Endothelial cell of umbilical vein (primary cell): Measurements from ENCODE around the gene EFCAB5. TPM values are rescaled to one million over a fixed set of nuclear protein-coding genes. Genes with fewer than 3 reads are reported as not detected.

ENCODE experiments used
- BruUV-seq: library from RNA; stranded (reverse); fragments of 400-500 nt; replicated peaks from 2 replicates; lab custom pipeline; 2021; lab: Mats Ljungman, UMichigan
- CTCF ChIA-PET: fragments of 300-600, 350-600 bp; sonication (Branson Sonifier 250); formaldehyde crosslinking; loops from one replicate; lab custom pipeline; 2021; ENCODE audit warnings: antibody characterized with exemption, inconsistent platforms; lab: Charles Lee
- POLR2A ChIA-PET: fragments of 300-600, 350-600 bp; sonication (Branson Sonifier 250); formaldehyde crosslinking; loops from one replicate; lab custom pipeline; 2021; ENCODE audit warnings: antibody characterized with exemption, inconsistent platforms; lab: Charles Lee
- DNase-seq: peaks from one replicate; pipeline ENCODE4 v3.0.0-alpha.2; 2011; ENCODE audit warnings: low read depth, low spot score
- FAIRE-seq: peaks from 2 replicates; lab custom pipeline; 2011; peaks lifted over from hg19 to GRCh38; lab: Jason Lieb, UNC
- H2AFZ ChIP-seq: 2 replicates; pipeline ENCODE4 v1.6.0; 2012; ENCODE audit warnings: low read depth, low read length, control low read depth, inconsistent platforms
- H3K27ac ChIP-seq: 2 replicates; pipeline ENCODE4 v1.5.1; 2011; ENCODE audit warnings: low read depth, mild to moderate bottlenecking, control low read depth, low read length, moderate library complexity; ENCODE audit not compliant: insufficient read depth
- H3K27me3 ChIP-seq, 2 experiments: 2 replicates each; pipeline versions ENCODE4 v1.6.0 to v1.6.1; 2011; ENCODE audit warnings: low read length in 2 of 2, mixed read lengths in 1 of 2; ENCODE audit not compliant: control insufficient read depth in 2 of 2, insufficient read depth in 2 of 2
- H3K36me3 ChIP-seq, 2 experiments: 2 replicates in 1 of 2; 3 replicates in 1 of 2; pipeline ENCODE4 v1.5.1; 2011; ENCODE audit warnings: low read length in 2 of 2, mild to moderate bottlenecking in 1 of 2, moderate library complexity in 1 of 2; ENCODE audit not compliant: control insufficient read depth in 2 of 2, insufficient read depth in 2 of 2; ENCODE audit errors: extremely low read depth in 1 of 2
- H3K4me1 ChIP-seq: 3 replicates; pipeline ENCODE4 v1.5.1; 2011; ENCODE audit warnings: mild to moderate bottlenecking, low read length; ENCODE audit not compliant: control insufficient read depth, insufficient read depth; ENCODE audit errors: extremely low read depth
- H3K4me2 ChIP-seq: 2 replicates; pipeline ENCODE4 v1.6.1; 2011; ENCODE audit warnings: low read length, control low read depth, mixed read lengths; ENCODE audit not compliant: insufficient read depth
- H3K4me3 ChIP-seq, 3 experiments: fragments of 200-600 bp in 1 of 3; sonication (generic), shearing (Covaris generic) in 1 of 3; replicated peaks in 1 of 3; 2 replicates each; pipeline ENCODE4 v1.5.1; 2011 to 2016; ENCODE audit warnings: control low read depth in 3 of 3, low read length in 3 of 3, mild to moderate bottlenecking in 2 of 3, inconsistent platforms in 1 of 3, low read depth in 1 of 3, moderate library complexity in 1 of 3; ENCODE audit not compliant: insufficient read depth in 1 of 3
- H3K79me2 ChIP-seq: 2 replicates; pipeline ENCODE4 v1.6.0; 2012; ENCODE audit warnings: low read length, inconsistent platforms; ENCODE audit not compliant: control insufficient read depth, insufficient read depth
- H3K9ac ChIP-seq: replicated peaks from 2 replicates; pipeline ENCODE3; 2011; ENCODE audit warnings: low read length, control low read depth; ENCODE audit not compliant: insufficient read depth; ENCODE audit errors: extremely low read depth
- H3K9me1 ChIP-seq: replicated peaks from 3 replicates; pipeline ENCODE4 v1.6.0; 2011; ENCODE audit warnings: mild to moderate bottlenecking, low read length; ENCODE audit not compliant: control insufficient read depth, insufficient read depth; ENCODE audit errors: extremely low read depth
- H3K9me3 ChIP-seq: replicated peaks from 2 replicates; pipeline ENCODE4 v1.5.1; 2012; ENCODE audit warnings: low read length, inconsistent platforms; ENCODE audit not compliant: control insufficient read depth, insufficient read depth
- H4K20me1 ChIP-seq: replicated peaks from 2 replicates; pipeline ENCODE3; 2011; ENCODE audit warnings: mild to moderate bottlenecking, low read length; ENCODE audit not compliant: control insufficient read depth, insufficient read depth; ENCODE audit errors: extremely low read depth
- CTCF ChIP-seq, 2 donors: IDR thresholded peaks; 1 replicate in 1 of 2; 2 replicates in 1 of 2; pipeline ENCODE4 v1.5.1; 2011; ENCODE audit warnings: low read length in 2 of 2, mild to moderate bottlenecking in 2 of 2, moderate library complexity in 2 of 2, control low read depth in 1 of 2, inconsistent platforms in 1 of 2, low read depth in 1 of 2; ENCODE audit not compliant: insufficient read depth in 1 of 2; ENCODE audit errors: extremely low read depth in 1 of 2
- EZH2 ChIP-seq: IDR thresholded peaks from 2 replicates; pipeline ENCODE4 v1.6.1; 2012; ENCODE audit warnings: borderline replicate concordance, low read depth, mild to moderate bottlenecking, moderate library complexity, low read length, inconsistent platforms; ENCODE audit not compliant: severe bottlenecking
- FOS ChIP-seq: IDR thresholded peaks from 2 replicates; pipeline ENCODE4 v1.6.1; 2011; ENCODE audit warnings: mild to moderate bottlenecking, low read length, moderate library complexity, borderline replicate concordance; ENCODE audit not compliant: insufficient read depth
- GATA2 ChIP-seq: IDR thresholded peaks from 2 replicates; pipeline ENCODE4 v1.7.0; 2011; ENCODE audit warnings: low read depth, mild to moderate bottlenecking, moderate library complexity, mixed read lengths, low read length; ENCODE audit not compliant: insufficient read length, insufficient read depth
- JUN ChIP-seq: IDR thresholded peaks from 2 replicates; pipeline ENCODE4 v1.6.1; 2011; ENCODE audit warnings: borderline replicate concordance, low read depth; ENCODE audit not compliant: insufficient read length, insufficient read depth
- MAX ChIP-seq: IDR thresholded peaks from 2 replicates; pipeline ENCODE4 v1.6.1; 2011; ENCODE audit not compliant: insufficient read depth, insufficient read length
- MYC ChIP-seq: IDR thresholded peaks from one replicate; pipeline ENCODE4 v1.6.1; 2011; ENCODE audit warnings: mild to moderate bottlenecking, low read depth, low read length
- POLR2A ChIP-seq: IDR thresholded peaks from 2 replicates; pipeline ENCODE4 v1.6.1; 2012; ENCODE audit warnings: low read depth, mild to moderate bottlenecking, control low read depth, low read length
- POLR2AphosphoS5 ChIP-seq: IDR thresholded peaks from 2 replicates; pipeline ENCODE4 v1.6.1; 2012; ENCODE audit warnings: low read depth, mild to moderate bottlenecking, control low read depth, low read length, moderate library complexity; ENCODE audit not compliant: insufficient read depth
- dilution Hi-C: fragments of 300-500 bp; cut with MboI; formaldehyde crosslinking; loops from one replicate; pipeline ENCODE4 v1.15.0; 2019; ENCODE audit warnings: low sequenced_read_pairs; ENCODE audit not compliant: extremely low pct_ligation_motif_present
- intact Hi-C: fragments of 100-400 bp; cut with micrococcal nuclease; formaldehyde crosslinking; loops from one replicate; pipeline ENCODE4 v1.10.0; 2022
- polyA plus RNA-seq, 4 experiments: library from polyadenylated mRNA; depleted of rRNA in 3 of 4; stranded (reverse) in 3 of 4; unstranded in 1 of 4; fragments of >200 nt; gene quantifications; 2 replicates each; pipeline versions ENCODE4 v1.2.1 to v1.2.3, GENCODE V29; 2011 to 2012; ENCODE audit warnings: missing spikeins in 1 of 4
- total RNA-seq: library from RNA; stranded (reverse); gene quantifications from 2 replicates; pipeline ENCODE4 v1.2.3, GENCODE V29; 2021

EFCAB5 gene
- total and polyA plus RNA-seq, 2 donors (not counting 3 experiments of a cell fraction or from before 2014, with no cell fraction given) = 0.04 to 0.40 TPM

GRCh38 chr17:30074254-30074653 is 132.8 kb downstream of the EFCAB5 start:
- no peak overlapping the region for H3K27ac ChIP-seq
- H3K27me3 ChIP-seq = peaks cover 3 to 33% of the 10 kb centered on the region in 2 experiments
- H3K9ac ChIP-seq = no peak overlapping the region
- no peaks in the 10 kb centered on the region for H4K20me1 ChIP-seq
- no peaks in the 10 kb centered on the region for H3K9me1 ChIP-seq
- TF ChIP-seq MYC = no peak
- no peak for TF ChIP-seq MAX
- no peak for TF ChIP-seq POLR2A
- TF ChIP-seq GATA2 = no peak
- no peak for TF ChIP-seq CTCF (IDR thresholded peaks at IDR 0.05; ENCODE audit: extremely low read depth in 1 of 2, insufficient read depth in 1 of 2, low read depth in 1 of 2, low read length in 2 of 2)
- no peak for TF ChIP-seq EZH2
- no peak for TF ChIP-seq FOS
- TF ChIP-seq JUN = no peak
- TF ChIP-seq POLR2AphosphoS5 = no peak
- no peak overlapping the region for H3K4me2 ChIP-seq
- intact Hi-C loops (no loop called here), dilution Hi-C loops (no loop called here)
- CTCF ChIA-PET = interaction anchor here (1.2 to 2.4 kb wide), 2 partner anchors 19 to 21 kb away, joined by 3 to 14 read pairs; no protein-coding TSS in a partner anchor
- no TSS peak for BruUV-seq
- FAIRE-seq (no peak), DNase-seq (no peak)
- H3K4me3 ChIP-seq = no peak overlapping the region
- H2AFZ ChIP-seq = no peak overlapping the region
- H3K79me2 ChIP-seq = no peaks in the 10 kb centered on the region
- H3K9me3 ChIP-seq = no peaks in the 10 kb centered on the region
- no peaks in the 10 kb centered on the region for H3K4me1 ChIP-seq
- no peaks in the 10 kb centered on the region for H3K36me3 ChIP-seq
- POLR2A ChIA-PET = no interaction called here
